Stimulated activated CD4-positive, alpha-beta T cell treated with anti-CD3 and anti-CD28 coated beads, Interleukin-2, amount 100 ng/mL, for 48 hours (primary cell): ENCODE data around the gene RARRES1.
A peak's percentile ranks its signal among the peaks of the same experiment; 100 is the strongest.
"Not testable (repeated sequence)": the region's sequence is repeated elsewhere in the genome, so short reads cannot be mapped to it uniquely, and the experiment has no call there.

Experiments used
- DNase-seq, 2 donors: peaks; one replicate each; pipeline ENCODE4 v3.0.0-alpha.2; 2020

RARRES1 gene

DNA sequence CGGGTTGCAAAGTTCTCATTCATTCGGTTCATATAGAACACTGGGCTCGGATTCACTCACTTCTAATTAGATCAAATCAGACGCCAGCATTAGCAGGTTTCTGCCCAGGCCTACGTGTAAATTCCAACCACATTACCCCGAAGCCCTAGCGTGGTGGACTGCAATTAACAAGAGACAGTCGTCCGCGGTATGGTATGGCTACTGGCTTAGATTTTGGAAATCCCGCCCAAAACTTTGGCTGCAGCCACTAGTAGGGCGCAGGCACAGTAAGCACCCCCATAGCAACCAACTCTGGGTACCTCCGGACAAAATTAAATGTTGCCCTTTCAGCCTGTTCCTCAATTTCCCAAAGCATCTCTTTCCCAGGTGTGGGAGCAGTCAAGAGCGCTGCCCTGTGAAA is 771 bp downstream of the RARRES1 start:
- DNase-seq, result no peak

DNA sequence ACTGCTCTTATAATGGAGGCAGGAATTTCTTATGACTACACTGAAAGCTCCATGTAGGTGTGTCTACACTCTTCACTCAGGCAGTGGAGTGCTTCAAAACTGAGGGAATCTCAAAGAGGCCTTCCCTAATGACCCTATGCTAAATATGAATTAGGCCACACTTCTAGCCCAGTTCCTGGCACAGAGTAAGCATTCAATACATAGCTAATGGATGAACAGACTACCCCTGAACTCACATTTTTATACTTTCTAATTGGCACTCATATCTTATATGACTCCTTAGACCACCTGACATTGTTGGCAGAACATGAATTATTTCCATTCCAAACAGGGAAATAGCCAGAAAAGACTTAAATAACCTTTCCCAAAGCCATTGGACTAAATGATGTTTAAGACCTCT is 3.4 kb downstream of the RARRES1 start:
- DNase-seq, result no peak

DNA sequence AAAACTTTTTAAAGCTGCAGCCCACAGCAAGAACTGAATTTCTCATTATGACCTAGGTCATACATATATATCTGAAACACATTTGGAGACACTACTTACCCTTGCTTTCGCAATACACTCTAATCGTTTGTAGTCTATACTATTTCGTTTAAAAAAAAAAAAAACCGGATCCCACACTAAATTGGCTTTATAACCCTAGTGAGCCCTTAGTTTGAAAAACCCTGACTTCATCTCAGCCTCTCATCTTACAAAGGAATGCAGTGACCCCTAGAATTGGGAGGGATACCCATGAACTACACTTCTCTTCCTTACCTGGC is 4.2 kb downstream of the RARRES1 start:
- no peak for DNase-seq

DNA sequence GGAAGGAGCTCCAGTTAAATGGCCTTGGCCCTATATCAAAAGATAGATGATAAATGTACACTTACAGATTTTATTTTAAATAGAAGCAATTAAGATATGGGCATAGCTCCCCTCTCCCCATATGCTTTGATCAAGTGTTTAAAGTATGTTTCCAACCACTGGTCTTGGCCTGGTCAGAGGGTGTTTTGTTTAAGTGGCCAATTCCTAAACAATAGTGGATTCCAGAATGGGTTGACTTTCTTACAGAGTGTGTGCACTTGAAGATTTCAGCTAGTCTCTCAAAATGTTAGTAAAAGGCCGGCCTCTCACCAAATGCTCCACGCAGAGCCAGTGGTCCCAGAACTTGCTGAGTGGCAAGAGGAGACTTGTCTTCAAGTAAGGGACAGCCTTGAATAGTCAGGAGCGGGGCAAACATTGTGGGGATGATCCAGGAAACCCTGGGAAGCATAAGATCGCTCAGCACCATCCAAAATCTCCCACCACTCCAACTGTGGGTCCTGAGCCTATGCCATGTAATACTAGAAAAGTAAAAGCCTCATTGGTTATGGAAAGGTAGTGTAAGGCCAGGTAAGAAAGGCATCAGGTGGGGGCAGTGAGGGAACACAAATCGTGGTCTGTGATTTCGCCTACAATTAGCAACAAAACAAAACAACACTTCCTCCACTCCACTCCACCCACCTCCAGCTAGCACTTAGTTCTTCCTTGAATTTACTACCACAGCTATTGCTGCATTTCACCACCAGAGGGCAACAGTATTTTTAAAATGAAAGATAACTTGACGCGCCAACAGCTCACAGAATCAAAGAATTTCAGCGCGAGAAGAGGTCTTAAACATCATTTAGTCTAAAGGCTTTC is 4.8 kb downstream of the RARRES1 start:
- peak in 1 of 2 donors; percentile 45 for DNase-seq

DNA sequence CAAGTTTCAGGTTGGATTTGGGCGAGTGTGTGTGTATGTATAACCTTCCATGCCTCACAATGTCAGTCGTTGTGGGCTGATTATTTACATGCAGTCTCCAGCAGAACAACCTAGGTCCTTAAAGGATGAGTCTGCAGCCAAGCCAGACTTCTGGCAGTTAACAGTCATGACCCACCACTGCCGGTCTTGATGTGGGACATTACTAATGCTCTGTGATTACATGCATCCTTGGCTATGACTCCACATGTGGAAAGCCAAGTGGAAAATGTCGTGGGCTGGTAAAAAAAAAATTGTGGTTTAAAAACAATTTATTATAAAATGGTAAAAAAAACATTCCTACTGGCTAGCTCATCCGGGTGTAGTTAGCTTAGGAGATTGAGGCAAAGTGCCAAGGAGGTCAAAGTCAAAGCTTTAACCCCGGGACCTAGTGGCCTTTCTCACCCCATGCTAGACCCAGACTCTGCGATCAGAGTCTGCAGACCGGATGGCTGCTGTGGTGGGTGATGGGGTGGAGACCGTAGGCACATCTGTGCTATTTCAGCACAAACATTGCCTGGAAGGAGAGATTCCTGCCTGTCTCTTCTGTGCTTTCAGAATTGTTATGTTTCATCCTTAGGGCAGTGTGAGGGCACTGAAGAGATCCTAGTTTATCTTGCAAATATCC is 6.8 kb downstream of the RARRES1 start:
- DNase-seq, result no peak

DNA sequence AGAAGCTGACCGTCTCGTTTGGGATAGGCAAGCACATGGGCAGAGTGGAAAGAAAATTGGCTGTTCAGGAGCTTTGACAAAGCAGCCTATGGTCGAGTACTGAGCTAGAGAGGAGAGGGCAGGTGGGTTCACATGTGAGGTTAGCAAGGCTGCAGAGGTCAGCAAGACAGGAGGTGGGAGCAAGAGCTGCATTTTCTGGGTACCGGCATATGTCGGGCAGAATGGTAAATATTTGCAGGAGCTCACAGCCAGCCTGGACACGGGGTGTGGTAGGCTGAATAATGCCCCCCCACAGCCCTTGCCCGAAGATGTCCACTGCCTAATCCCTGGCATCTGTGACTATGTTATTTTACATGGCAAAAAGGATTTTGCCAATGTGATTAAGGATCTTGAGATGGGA is 8.3 kb downstream of the RARRES1 start:
- DNase-seq, result no peak

DNA sequence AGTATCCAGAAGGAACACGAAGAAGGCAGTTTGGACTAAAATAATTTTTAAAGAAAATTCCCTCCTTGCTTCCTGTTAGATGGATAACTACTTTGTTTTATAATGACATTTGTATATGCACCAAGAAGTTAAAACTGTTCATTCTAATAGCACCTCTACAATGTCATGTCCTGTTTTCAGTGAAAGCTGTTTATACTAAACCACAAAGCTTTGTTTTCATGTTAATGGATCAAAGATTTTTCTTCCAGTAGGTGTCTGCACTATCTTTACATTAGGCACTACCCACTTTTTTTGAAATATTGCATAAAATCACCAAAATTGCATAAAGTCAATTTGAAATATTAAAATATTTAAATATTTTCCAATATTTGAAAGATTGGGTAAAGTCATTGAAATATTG is 10.1 kb downstream of the RARRES1 start:
- DNase-seq, result no peak

DNA sequence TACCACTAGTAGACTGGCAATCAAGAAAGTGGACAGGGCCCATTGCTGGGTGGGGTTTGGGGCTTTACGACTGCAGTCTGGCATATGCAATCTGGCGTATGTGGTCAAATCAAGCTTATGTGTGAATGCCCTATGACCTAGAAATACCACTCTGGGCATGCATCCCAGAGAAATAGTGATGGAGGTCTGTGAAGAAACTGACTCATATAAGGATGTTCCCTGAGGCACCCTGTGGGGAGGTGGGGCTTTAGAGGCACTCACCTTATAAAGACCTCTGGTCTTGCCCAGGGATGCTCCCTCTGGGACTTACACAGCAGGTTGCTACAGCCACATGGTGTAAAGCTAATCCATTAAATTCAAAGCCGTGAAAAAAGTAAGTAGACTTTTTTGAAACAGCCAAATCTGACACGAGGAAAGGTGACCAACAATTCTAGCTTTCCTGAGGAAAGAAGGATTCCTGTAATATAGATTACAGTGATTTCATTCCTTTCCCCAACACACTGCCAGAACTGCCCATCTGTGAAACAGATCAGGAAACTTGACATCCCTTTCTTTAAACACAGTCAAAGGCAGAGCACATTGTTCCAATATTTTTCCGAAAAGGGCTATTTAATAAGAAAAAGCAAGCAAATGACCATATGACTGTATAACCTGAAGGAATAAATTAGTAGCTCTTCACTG is 13.6 kb downstream of the RARRES1 start:
- DNase-seq, result no peak

DNA sequence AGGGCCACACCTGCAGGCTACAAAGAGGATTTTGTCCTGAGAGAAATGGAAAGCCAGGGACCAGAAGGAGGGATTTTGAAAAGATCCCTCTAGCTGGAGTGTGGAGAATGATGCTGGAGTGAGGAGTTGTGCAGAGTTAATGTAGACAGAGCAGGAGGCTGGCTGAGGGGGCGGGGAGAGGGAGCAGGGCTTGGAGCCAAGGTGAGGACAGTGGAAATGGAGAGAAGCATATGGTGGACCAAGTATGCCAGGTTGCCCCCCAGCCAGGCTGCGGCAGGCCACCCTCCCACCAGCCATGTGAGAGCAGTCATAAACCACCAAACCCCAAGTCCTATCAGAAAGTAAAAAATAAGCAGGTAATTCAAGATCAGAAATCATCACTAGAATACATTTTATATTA is 14.7 kb downstream of the RARRES1 start:
- DNase-seq, result no peak

DNA sequence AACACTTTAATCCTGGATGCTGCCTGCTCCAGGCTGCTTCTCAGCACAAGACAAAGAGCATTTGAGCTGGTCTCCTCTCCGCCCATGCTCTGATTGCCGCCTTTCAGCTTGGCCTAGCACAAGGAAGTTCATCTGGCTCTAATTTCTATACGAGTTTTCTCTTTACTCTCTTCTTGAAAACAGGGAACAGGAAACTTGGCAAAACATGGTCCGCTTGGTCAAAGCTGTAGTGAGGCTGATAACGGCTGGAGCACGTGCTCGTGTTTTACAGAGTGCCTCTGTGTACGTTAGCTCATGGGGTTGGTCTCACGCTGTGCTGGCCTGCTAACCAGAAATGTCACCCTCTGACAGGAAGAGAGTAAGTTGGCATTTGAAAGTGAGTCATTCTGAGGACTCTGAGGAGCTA is 19.2 kb downstream of the RARRES1 start:
- no peak for DNase-seq

DNA sequence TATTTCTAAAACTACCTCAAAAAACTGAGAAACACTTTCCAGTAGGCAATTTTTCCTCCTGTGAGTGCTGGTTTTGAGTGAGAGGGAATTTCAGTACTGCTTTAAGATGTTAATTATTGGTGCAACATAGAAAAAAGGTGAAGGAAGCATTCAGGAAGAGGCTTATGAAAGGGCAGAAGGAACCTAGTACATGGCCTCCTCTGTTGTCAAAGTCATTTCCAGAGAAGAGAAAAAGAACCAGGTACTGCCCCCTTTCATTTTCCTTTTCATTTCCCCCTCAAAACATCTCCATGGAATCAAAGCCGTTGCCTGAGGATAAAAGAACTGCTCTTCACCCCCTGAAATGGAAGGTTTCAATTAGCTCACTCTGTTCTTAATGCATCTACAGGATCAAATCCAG is 19.8 kb downstream of the RARRES1 start:
- DNase-seq, result no peak

DNA sequence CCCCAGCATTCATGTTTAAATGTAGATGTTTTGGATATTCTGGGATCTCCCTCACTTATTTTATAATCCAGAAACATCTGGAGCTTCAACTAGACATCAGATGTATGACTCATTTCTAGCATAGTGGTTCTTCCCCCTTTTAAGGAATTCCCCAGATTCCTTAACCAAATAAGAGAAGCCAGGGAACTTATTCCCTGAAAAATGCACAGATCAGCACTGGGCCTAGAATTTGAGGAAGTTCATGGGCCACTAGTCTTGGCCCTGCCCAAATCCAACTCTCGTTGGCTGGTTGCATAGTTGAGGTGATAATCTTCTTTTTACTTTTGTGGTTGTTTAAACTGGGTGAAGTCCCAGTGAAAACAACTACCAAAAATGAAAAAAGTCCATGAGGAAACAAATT is 20.4 kb downstream of the RARRES1 start:
- DNase-seq, result no peak

DNA sequence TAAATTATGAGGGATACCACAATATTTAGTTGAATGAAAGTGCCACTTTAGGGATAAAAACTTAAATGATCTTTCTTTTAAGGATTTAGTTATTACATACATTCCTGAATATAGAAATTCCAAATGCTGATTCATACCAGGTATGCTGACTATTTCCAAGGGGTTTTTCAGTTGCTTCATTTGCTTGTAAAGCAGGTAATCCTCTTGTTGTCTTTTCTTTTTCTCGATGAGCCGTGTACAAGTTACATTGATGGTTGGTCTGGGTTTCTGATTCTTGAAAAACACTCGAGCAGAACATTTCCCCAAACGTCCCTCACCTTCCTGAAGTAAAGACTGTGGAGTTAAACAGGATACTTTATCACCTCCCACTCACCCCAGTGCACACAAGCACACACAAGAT is 21.7 kb downstream of the RARRES1 start:
- DNase-seq, result no peak

DNA sequence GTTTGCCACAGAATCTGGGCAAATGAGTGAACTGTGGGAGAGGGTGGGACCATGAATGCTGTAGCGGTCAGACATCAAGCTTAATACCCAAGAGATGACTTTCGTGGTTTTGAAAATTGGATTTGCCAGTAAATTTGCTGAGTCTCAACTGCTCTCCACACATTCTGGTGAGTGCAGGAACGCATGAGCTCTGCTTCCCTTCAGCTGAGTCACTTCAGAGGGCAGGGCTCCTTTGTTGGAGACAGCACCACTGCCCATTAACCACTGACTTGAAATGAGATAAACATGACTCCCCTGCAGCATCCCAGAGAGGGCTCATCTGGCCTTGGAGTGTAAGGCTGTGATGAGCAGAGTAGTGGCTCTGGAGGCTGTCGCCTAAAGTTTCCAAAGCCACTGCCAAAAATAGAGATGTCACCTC is 22.6 kb downstream of the RARRES1 start:
- no peak for DNase-seq

DNA sequence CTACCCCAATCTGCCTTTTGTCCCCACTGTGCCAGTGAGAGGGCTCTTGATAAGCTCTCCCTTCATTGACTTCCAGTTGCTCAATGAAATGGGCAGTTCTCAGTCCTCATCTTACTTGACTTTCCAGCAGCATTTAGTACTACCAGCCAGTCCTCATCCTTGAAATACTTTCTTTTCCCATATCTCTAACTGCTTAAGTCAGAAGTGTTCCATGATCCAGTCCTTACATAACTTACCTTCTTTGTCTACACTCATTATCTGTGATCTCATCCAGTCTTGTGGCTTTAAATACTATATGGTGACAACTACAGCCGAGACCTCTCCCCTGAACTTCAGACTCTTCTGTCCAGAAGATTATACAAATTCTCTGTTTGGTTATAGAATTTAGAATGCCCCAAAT is 28.7 kb downstream of the RARRES1 start:
- DNase-seq, result no peak

DNA sequence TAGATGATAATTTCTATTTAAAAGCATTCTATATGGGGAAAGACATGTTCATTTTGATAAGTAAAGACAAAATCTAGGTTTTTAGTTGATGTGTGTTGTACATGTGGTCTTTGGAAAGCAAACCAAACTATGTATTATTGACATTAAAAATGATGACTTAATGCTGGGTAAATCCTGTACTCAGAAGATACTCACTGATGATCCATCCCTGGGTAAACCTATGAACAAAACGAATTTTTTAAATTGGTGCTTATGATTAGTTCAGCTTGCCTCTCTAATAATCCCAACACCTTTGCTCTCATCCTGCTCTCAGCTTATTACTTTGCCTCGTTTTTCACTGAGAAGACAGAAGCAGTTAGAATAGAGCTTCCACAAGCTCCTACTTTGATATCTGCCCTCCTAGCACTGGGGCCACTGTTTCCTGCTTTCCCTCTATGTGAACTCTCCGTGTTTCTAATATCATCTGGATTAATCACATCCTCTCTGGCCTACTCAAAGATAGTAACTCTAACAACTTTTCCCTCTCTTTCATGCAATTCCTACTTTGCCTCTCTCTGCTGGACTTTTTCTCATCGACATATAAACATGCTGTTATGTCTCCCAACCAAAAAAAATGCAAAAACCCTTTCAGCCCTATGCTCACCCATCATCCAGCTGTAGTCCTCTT is 29.3 kb downstream of the RARRES1 start:
- DNase-seq, result no peak

DNA sequence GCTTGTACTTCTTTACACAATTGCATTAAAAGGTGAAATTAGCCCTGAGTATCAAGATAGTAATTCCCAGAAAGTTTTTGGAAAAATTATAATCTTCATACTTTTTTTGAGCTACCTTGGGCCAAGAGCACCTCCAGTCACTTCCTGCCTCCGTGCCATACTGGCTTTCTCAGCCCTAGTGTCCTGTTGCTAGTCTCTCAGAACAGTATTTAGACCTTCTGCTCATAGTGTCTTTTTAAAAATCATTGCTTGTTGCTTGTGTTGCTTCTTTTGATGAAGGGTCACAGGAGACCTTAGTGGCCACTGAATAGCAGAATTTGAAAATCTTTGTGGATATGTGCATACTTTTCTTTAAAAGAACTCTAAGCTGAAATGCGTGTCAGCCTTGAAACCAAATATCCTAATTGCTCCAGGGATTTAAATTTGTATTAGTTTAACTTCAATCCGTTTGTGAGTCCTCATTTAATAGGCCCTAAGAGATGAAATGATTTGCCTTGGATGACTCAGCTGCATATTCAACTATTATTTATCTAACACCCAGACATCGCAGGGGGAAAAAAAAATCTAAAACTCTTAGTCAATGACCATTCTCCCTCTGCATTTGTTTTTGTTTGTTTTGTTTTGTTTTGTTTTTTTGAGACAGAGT is 30.7 kb downstream of the RARRES1 start:
- no peak for DNase-seq

DNA sequence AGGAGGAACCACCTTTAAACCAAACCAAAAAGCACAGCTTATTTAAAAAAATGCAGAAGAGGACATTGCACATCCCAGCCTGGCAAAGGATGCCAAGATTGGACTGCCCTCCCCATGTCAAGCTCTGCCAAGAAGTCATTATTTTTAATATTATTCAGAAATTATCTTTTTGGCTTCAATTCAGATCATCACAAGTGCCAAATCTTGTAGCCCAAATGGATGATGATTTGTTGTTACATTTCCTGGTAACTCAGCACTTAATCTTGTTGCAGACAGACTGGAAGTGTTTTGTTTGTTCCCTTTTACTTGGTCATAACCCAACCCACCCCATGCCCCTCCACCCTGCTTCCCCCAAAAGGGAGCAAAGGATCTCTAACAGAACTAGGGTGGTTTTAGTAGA is 31.7 kb downstream of the RARRES1 start:
- no peak for DNase-seq

DNA sequence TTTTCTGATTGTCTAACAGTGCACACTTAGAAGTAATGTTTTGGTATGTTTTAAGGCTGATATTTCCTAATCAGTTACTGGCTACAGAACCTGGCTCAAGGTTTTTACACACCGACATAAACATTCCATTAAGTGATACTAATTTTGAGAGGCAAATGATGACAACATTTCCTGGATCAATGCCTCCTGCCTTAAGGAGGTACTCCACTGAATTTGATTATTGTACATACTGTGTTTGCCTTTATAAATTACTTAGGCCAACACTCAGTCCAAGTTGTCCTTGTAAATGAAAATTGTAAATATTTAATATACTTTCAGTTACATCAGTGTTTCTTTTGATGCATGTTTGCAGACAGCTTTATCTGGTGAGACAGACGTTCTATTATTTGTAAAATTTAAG is 35.6 kb downstream of the RARRES1 start:
- no peak for DNase-seq

DNA sequence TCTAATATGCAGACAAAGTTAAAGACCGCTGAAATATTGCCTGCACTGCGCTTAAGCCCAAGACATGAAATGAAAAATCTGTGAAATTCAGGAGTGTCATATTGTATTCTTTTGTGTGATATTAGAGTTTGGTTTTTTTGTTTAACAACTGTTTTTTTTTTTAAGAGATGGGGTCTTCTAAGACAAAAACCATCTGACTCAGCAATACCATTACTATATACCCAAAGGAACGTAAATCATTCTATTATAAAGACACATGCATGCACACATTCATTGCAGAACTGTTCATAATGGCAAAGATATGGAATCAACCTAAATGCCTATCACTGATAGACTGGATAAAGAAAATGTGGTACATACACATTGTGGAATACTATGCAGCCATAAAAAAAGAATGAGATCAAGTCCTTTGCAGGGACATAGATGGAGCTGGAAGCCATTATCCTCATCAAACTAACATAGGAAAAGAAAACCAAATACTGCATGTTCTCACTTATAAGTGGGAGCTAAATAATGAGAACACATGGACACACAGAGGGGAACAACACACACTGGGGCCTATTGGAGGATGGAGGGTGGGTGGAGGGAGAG is 38.3 kb downstream of the RARRES1 start:
- DNase-seq, result not testable (repeated sequence)

DNA sequence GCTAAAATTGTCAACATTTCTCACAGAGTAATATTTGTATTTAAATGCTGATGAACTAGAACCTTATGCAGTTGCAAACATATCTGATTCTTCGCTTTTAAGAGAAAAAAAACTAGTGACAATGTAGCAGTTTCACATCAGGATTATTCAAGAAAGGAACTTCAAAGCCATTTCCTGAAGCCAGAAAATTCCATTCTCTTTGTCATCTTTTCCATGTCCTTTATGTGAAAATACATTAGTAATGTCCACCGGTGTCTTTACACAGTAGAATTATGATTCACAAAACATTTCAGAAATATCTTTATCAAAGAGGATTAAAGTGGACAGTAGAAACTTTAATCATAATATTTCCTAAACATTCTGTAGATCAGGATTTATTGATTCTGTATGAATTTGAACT is 47.1 kb downstream of the RARRES1 start:
- DNase-seq, result no peak

DNA sequence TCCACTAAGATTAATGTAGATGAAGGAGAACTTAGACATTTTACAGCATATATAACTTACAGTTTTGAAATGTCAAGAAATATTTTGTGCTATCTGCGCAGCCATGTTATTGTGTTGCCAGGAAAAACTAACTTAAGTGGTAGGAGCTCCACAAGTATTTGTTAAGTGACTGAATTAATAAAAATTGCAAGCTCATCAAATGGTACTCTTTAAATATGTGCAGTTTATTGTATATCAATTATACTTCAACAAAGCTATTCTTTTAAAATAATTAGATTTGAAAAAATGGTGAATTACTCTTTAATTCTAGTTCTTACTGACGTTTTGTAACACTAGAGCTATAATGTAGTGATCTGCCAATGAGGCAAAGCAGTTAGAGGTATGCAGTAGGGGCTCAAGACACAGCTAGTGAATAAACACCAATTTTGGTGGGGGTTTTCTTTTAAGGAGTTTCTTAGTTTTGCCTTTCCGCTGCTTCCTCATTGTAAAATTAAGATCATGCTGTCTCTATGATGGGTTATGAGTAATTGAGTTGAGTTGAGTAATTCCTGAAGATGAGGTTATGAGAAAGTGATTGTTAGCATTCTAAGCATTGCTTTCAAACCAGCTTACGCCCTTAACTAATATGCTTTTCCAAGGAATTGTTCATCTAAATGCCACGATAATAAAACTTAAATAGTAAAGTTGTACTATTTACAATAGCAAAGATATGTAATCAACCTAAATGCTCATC is 48.9 kb downstream of the RARRES1 start:
- DNase-seq, result no peak
